Measurements from ENCODE around the gene PSMC3. TPM values are rescaled to one million over a fixed set of nuclear protein-coding genes. Genes with fewer than 3 reads are reported as not detected.

PSMC3 gene
- polyA plus RNA-seq, 5 donors, result 120 to 156 (median 139) TPM

DNA sequence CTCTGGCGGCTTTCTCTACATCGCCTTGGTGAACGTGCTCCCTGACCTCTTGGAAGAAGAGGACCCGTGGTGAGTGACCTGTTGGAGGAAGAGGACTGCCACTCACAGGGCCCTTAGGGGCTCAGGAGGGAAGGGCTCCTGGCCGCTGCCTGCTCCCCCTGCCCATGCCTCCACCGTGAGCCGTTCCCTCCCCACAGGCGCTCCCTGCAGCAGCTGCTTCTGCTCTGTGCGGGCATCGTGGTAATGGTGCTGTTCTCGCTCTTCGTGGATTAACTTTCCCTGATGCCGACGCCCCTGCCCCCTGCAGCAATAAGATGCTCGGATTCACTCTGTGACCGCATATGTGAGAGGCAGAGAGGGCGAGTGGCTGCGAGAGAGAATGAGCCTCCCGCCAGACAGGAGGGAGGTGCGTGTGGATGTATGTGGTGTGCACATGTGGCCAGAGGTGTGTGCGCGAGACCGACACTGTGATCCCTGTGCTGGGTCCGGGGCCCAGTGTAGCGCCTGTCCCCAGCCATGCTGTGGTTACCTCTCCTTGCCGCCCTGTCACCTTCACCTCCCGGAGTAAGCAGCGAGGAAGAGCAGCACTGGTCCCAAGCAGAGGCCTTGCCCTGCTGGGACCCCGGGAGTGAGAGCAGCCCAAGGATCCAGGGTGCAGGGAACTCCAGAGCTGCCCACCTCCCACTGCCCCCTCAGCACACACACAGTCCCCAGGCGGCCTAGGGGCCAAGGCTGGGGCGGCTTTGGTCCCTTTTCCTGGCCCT is 11.0 kb downstream of the PSMC3 start:
- DNase-seq, result no peak

DNA sequence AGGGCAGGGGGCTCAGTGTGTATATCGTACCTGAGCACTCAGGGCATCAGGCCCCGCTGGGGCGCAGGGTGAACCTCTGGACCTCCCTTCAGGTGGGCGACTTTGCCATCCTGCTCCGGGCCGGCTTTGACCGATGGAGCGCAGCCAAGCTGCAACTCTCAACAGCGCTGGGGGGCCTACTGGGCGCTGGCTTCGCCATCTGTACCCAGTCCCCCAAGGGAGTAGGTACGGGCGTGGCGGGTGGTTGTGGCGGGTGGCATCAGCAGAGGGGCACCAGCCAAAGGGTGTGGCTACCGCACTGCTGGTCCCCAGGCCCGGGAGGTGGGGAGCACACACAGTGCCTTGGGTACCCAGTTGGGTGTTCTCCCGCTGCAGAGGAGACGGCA is 11.6 kb downstream of the PSMC3 start:
- DNase-seq, result no peak

DNA sequence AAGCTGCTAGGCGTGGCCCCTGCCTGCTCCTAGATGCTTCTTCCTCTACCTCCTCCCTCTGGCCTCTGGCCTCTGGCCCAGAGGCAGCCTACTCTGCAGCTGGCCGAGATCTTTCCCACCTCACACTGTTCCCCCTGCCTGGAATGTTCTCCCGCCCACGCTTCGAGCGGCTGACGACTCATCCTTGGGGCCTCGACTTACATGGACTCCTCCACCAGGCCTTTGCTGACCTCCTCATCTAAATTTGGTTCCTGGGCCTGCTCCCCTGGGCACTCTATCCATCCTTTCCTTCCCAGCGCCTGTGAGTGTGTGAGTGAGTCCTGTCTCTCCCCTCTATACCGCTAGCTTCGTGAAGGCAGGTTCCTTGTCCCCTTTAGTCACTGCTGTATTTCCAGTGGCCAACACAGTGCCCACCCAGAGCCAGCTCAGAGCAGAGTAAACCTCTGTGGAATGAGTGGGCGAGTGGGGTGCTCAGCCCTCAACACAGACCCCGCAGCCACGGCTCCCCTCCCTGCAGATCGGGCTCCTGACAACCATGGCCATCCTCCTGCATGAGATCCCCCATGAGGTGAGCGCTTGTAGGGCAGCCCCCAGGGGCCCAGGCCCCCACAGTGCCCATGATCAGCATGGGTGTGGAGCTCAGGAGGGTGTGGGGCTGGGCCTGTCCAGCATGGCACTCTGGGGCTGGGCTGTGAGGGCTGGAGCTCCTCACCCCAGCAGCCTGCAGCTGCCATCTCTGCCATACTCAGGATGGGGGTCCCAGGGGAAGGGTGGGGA is 12.1 kb downstream of the PSMC3 start:
- no peak for DNase-seq

DNA sequence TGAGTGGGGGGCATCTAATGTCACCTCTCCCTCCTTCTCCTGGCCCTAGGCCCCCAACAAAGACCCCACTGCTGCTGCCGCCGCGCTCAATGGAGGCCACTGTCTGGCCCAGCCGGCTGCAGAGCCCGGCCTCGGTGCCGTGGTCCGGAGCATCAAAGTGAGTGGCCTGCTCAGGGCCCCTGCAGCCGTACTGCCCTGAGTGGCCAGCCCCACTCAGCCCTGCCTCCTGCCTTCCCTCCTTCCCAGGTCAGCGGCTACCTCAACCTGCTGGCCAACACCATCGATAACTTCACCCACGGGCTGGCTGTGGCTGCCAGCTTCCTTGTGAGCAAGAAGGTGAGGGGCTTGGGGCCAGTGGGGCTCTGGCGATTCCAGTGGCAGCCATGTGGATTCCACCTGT is 12.9 kb downstream of the PSMC3 start:
- no peak for DNase-seq

DNA sequence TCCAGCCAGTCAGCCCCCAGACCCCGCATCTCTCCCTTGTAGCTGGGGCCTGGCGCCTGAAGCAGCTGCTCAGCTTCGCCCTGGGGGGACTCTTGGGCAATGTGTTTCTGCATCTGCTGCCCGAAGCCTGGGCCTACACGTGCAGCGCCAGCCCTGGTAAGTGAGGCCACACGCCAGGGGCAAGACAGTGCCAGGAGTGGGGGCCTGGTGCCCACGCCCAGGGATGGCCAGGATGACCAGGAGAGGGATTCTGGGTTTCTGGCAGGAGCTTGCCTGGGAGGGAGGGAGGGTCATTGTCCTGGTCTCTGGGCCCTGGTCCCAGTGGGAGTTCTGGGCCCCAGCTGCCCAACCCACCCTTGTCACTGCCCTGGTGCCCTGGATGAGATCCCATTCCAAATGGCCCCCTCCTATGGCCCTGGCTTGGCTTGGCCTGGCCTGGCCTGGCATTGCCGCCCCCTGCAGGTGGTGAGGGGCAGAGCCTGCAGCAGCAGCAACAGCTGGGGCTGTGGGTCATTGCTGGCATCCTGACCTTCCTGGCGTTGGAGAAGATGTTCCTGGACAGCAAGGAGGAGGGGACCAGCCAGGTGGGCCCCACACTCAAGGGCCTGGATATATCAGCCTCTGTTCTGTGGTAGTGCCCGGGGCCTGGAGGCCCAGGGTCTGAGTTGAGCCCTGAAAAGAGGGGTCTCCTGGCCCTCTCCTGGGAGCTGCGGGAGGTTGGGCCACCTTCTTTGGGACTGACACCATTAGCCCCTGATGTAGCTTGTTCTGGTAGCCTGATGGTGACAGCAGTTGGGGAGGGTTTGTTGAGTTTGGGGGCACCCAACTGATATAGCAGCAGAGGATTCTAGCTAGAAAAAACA is 14.1 kb downstream of the PSMC3 start:
- DNase-seq, result no peak

DNA sequence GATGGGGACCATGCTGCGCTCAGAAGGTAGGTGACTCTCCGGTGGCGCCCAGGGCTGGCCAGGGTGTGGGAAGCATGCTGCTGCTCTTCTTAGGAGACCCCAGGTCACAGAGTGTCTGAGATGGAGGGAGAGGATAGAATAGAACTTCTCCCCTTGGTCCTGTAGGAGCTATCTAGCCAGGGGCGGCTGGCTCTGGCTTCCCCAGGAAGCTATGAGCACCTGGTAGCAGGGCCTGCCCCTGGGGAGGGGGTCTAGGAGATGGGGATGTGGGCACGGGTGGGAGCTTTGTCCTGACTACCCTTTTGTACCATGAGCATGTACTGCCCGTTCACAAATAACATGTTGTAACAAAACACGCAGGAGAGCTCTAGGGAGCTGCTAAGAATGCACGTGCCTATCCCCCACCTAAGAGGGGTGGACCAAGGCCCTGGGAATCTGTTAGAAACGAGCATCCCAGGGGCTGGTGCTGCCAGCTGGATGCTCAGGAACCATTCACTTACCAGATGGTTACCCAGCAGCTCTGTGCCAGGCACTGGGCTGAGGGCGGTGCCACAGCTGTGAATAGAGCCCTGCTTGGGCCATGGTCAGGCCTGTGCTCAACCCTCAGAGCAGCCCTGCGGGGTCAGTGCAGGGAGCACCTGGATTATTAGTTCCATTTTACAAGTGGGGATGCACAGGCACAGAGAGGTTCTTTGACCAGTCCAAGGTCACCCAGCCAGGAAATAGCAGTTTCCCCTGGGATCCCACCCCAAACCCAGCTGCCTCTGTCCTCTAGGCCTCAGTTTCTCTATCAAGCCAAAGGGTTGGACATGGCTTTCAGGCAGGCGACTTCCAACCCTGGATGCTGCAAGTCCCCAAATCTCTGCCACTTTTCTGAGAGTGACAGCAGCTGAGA is 15.6 kb downstream of the PSMC3 start:
- no peak for DNase-seq

DNA sequence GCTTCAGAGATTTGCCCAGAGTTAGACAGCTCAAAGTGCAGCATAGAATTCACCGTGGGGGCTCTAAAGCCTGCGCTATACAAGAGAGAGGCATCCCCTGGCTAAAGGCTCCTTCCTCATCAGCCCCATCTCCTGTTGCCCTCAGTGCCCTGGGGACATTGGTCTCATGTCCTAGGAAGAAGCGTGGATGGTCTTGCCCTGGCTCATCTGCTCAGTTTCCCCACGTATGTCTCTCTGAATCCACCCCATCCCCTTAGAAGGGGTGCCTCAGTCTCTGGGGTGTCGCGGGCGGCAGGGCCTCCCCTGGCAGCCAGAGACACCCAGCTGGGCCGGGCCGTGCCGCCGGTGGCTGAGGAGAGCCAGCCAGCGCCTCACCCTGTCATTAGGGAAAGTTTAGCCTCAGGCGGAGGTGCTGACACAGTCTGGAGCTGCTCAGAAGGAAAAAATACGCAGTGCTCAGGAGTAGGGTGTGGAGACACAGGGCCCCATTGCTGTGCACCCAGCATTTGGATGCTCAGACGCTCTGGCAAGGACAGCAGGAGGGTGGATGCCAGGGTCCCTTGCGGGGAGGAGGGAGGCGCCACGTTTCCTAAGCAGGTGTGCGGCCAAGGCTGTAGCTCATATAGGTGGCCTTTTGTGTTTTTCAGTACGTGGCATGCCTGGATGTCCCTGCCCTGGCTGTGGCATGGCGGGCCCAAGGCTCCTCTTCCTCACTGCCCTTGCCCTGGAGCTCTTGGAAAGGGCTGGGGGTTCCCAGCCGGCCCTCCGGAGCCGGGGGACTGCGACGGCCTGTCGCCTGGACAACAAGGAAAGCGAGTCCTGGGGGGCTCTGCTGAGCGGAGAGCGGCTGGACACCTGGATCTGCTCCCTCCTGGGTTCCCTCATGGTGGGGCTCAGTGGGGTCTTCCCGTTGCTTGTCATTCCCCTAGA is 16.5 kb downstream of the PSMC3 start:
- no peak for DNase-seq

DNA sequence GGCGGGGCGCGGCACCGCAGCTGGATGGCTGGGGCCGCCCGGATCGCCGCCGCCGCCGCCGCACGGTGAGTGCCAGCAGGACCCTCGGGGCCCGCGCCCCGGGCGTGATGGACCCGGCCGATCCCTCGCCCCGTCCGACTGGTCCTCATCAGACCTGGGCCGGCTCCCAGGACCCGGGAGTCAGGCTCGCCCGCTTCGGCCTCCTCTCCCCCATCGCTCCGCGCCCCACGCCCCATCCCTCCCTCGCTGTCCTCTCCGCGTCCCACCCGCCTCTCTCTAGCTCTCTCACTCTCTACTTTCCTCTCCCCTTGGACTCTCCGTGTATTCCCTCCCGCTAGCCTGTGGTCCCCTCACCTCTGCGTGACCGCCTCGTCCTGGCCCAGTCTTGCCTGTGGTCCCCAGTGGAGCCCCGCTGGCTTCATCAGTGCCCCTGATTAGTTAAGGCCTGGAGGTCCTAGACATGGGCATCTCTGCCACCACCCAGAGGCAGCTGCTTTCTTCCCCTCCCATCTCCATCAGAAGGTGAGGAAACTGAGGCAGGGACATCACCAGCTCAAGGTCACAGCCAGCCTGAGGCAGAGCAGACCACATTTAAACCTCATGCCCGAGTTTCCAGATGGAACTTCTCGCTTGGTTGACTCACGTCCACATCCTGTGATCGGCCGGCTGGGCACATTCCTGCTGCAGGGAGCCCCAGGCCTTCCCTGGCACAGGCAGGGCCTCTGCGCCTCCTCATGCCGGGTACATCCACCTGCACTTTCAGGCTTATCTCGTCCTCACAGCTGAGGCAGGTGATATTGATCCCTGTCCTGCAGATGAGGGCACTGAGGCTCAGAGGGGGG is 17.4 kb downstream of the PSMC3 start:
- DNase-seq, result no peak

DNA sequence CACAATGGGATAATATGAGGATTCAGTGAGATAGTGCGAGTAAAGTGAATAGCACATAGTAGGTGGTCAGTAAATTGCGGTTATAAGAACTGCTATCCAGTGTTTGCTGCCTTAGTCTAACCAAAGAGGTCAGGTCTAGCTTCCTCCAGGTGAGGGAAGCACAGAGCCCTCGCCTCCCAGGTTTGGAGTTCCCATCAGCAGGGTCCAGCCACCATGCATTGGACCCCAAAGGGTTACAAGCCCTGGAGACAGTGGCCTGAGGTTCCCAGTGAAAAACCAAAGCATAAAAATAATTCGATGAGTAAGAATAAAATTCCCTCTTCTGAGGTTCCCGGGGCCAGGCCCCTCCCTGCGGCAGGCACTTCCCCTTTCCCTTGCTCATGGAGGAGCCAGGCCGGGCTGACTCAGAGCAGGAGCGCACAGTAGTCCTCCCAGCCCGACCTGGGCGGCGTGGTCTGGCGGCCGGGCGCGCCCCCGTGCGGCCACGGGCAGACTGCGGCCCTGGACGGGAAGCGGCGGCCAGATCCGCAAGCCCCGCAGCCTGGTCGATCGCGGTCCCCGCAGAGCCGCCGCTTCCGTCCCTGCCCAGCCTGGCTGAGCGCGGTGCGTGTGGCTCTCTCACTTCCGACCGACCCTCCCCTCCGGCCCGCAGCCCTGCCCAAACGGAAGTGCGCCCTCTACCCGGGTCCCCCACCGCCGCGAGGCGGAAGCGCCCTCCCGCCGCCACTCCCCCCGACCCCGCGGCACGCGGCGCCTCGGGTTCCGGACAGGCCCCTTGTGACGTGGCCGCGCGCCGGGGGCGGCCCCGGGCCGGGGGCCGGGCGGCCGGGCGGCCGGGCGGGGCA is 18.3 kb downstream of the PSMC3 start, which contains the start of gene SLC39A13:
Gene SLC39A13 (plus strand): TSS at position 845 of the 845 bp plus-strand sequence. CDS start 1,505 bp downstream, outside the sequence.
- DNase-seq, result peak; percentile 95 to 96

DNA sequence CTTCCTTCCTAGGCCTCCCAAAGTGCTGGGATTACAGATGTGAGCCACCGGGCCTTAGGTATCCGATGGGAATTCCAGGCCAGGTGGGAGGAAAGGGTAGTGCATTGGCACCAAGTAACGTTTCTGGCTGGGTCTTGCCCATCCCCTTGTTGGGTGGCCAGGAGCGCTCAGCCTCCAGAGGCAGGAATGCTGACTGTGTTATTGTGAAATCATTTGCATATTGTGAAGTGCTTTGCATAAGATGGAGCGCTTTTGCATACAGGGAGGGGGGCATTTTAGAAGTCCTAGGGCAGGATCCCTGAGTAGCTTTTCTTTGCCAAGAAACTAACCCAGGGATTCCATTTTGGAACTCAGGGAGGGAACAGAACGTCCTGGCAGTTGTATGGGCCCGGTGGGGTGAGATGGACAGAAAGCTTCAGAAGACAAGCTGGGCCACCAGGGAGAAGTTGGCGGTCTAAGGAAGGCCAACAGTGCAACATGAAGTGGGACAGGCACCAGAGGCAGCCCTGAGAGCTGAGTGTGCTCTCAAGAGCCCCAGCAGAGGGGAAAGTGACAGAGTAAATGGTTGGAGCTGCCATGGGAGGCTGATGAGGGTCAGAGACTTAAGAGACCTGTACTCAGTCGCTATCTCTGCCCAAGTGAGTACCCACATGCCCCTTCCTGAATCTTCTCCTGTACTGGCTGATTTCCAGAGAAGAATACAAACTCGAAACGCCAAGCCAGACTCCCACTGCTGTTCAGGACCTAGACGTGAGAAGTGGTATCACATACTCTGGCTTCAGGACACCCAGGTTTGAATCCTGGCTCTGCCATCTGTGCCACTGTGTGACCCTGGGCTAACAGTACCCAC is 19.1 kb downstream of the PSMC3 start:
- DNase-seq, result no peak

DNA sequence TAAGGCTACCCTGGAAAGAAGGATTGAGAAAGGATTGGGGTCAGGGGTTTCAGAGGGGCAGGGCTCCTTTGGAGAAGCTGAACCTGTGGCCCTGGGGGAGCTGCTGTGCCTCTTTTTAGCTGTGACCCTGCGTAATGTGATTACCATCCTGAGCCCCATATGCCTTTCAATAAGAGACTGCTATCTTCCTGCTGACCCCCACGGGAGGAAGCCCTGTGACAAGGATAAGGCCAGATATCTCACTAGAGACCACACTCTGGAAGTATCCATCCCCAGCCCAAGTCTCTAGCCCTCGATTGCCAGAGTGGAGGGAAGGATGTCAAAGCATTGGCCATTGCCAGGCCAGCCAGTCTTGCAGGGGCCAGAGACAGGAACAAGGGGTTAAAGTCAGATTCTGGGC is 22.7 kb downstream of the PSMC3 start:
- DNase-seq, result no peak

DNA sequence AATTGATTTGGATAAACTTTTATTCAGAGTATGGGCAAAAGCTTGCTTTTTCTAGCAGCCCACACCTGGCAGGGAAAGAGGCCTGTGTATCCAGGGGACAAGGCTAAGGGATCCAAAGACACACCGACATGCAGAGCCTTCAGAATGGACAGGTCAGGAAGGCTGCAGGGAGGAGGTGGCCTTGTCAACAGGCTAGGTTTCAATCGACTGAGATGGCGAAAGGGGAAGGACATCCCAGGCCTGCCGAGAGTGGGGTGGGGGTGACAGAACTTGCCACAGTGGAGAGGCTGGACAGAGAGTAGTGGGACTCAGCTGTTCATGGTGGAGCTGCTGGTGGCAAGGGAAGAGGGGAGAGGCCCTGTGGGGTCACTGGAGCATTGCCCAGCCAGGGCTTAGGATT is 23.1 kb downstream of the PSMC3 start:
- DNase-seq, result no peak

DNA sequence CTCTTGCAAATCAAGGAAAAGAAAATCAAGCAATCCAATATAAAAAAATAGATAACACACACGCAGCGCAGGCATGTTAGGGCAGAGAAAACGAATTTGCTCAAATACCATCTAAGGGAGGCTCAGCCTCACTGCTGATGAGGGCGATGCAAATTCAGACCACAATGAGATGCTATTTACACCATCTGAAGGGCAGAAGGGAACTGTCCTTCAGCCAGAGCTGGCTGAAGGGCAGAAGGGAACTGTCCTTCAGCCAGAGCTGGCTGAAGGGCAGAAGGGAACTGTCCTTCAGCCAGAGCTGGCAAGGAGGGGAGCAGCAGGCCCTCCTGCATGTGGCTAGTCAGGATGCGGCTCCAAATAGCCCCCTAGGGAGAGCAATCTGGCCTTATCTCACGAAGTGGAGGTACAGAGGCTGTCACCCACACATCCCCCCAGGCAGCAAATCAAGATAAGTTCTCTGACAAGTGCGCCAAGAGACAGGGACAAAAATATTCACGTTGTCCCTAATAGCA is 25.4 kb downstream of the PSMC3 start:
- DNase-seq, result no peak

DNA sequence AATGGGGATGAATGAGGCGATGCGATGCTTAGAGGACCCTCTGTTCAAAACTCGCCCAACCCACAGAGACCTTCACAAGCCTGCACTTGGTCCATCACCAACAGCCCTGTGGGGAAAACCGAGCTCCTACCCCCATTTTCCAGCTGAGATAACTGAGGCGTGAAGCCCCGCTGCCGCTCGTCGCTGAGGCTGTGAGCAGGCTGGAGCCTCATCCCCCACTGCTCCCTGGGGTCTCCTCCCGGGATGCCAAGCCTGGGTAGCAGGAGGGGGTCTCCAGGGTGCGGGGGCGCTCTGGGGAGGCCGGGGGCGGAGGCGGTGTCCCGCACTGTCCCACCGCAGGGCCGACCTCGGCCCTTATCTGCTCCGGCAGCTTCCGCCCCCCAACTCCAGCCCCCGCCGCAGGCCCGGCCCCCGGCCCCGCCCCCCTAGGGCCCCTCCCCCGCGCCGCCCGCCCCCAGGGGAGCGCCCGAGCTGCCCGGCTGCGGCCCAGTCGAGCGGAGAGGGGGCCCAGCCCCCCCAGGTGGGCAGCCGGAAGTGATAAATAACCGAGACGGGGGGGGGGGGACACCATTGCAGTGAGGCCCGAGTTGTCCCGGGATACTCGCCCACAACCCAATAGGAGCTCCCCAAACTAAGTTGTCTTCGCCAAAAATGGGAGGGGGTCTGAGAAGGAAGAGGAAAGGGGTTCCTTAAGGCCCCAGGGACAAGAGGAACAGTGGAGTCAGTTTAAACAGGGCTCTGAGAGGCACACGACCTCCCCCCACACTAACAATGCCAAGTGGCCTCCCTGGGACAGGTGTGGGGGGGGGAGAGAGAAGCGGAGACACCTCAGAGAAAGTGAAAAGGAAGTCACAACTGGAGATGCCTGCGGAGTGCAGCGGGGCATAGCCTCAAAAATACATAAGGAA is 26.1 kb downstream of the PSMC3 start:
- DNase-seq, result no peak

DNA sequence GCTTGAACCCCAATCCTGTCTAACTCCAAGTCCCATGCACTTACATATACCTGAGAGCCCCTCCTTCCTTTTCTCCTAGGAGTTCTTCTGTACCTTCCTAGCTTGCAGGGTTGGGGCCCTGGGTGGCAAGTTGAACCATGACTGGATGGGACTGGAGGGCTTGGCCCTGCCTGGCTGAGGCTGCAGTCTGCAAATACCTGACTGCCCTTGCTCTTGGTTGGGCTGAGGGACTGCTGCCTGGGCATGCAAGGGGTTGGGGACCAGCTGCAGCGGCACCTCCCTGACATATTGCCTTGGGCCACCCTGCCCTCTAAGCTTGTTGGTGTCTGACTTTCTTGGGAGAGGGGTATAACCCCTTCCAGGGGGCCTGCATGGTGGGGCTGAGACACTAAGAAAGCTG is 27.7 kb downstream of the PSMC3 start:
- DNase-seq, result no peak

DNA sequence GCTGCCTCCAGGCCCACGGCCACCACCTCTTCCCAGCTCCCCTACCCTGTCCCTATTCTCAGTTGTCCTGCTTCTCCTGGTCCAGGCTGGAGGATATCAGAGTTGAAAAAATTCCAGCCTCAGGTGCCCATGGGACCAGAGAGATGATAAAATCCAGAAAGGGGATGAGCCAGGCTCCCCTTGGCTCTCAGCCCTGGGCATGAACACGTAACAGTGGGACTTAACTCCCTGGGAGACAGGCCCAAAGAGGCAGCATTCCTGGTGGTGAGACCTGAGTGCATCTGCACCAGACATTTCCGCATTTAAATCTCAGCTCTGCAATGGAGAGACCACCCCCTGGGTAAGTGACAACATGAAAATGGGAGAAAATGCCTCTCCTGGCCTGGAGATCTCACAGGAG is 28.2 kb downstream of the PSMC3 start:
- DNase-seq, result no peak

All from right lung (tissue), 5 donors.